GM12865 (cell line): Measurements from ENCODE around the gene MEF2C.
A peak's percentile ranks its signal among the peaks of the same experiment; 100 is the strongest.
"Not testable (repeated sequence)": the region's sequence is repeated elsewhere in the genome, so short reads cannot be mapped to it uniquely, and the experiment has no call there.

Experiments
- DNase-seq: peaks from one replicate; pipeline ENCODE4 v3.0.0; 2010; ENCODE audit warnings: low read depth
- H3K4me3 ChIP-seq: 2 replicates; pipeline ENCODE4 v1.5.1; 2011; ENCODE audit warnings: mild to moderate bottlenecking, low read depth, low read length, control low read depth
- CTCF ChIP-seq: IDR thresholded peaks from 2 replicates; pipeline ENCODE4 v1.5.1; 2011; ENCODE audit warnings: low read length, control low read depth, low read depth, inconsistent platforms; ENCODE audit not compliant: insufficient read depth; ENCODE audit errors: missing control alignments

MEF2C gene

GRCh38 chr5:88808153-88808552 lies 74.8 kb downstream of the MEF2C start:
- DNase-seq = peak; percentile 62
- no peak overlapping the region for H3K4me3 ChIP-seq
- TF ChIP-seq CTCF = no peak

GRCh38 chr5:88807327-88807726 lies 75.7 kb downstream of the MEF2C start:
- no peak for DNase-seq
- no peak overlapping the region for H3K4me3 ChIP-seq
- no peak for TF ChIP-seq CTCF

- DNase-seq = no peak
- TF ChIP-seq CTCF = no peak
- no peak overlapping the region for H3K4me3 ChIP-seq
Observed at GRCh38 chr5:88806338-88806737, 76.6 kb downstream of the MEF2C start.

- TF ChIP-seq CTCF = no peak
- peak; percentile 52 for DNase-seq
Observed at GRCh38 chr5:88805151-88805784, 77.7 kb downstream of the MEF2C start.

GRCh38 chr5:88804444-88804843 lies 78.5 kb downstream of the MEF2C start:
- no peak for TF ChIP-seq CTCF
- DNase-seq = no peak
- H3K4me3 ChIP-seq = no peak overlapping the region

More at GRCh38 chr5:88805151-88805784, 77.7 kb downstream of the MEF2C start:
- H3K4me3 ChIP-seq = no peak overlapping the region; the same call in 1 of the 2 replicates

GRCh38 chr5:88803309-88803708 lies 79.7 kb downstream of the MEF2C start:
- DNase-seq = no peak
- no peak for TF ChIP-seq CTCF
- H3K4me3 ChIP-seq = no peak overlapping the region

- DNase-seq = no peak
- TF ChIP-seq CTCF = no peak
- no peak overlapping the region for H3K4me3 ChIP-seq
Observed at GRCh38 chr5:88799938-88800535, 82.9 kb downstream of the MEF2C start.

GRCh38 chr5:88798933-88799332 lies 84.1 kb downstream of the MEF2C start:
- not testable (repeated sequence) for H3K4me3 ChIP-seq, DNase-seq

- not testable (repeated sequence) for H3K4me3 ChIP-seq, DNase-seq
Observed at GRCh38 chr5:88793797-88794196, 89.2 kb downstream of the MEF2C start.
